H1 (cell line): ENCODE data around the gene NFIA. TPM values are rescaled to one million over a fixed set of nuclear protein-coding genes. Genes with fewer than 3 reads are reported as not detected.

Experiments used
- CTCF ChIA-PET: fragments of 300-600 bp; sonication (Branson Sonifier 250); formaldehyde crosslinking; loops from one replicate; lab custom pipeline; 2021; ENCODE audit not compliant: partially characterized antibody; lab: Charles Lee
- POLR2A ChIA-PET: fragments of 300-600 bp; sonication (Branson Sonifier 250); formaldehyde crosslinking; loops from one replicate; lab custom pipeline; 2021; ENCODE audit warnings: inconsistent platforms; ENCODE audit not compliant: partially characterized antibody; lab: Charles Lee
- DNase-seq, 2 experiments: peaks; one replicate each; pipeline versions ENCODE4 v3.0.0 to v3.0.0-alpha.2; 2010 to 2022; ENCODE audit warnings: low spot score in 2 of 2, low read depth in 1 of 2, mixed read lengths in 1 of 2
- FAIRE-seq: peaks from 2 replicates; lab custom pipeline; 2011; peaks lifted over from hg19 to GRCh38; lab: Jason Lieb, UNC
- H2AFZ ChIP-seq: 2 replicates; pipeline ENCODE4 v1.8.1; 2012; ENCODE audit warnings: low read length, inconsistent platforms
- H2AK5ac ChIP-seq: 2 replicates; pipeline ENCODE4 v1.6.1; 2013; ENCODE audit warnings: low read depth, low read length
- H2BK120ac ChIP-seq: replicated peaks from 2 replicates; pipeline ENCODE3; 2013; ENCODE audit warnings: low read depth, low read length, inconsistent platforms
- H2BK12ac ChIP-seq: 2 replicates; pipeline ENCODE4 v1.6.1; 2013; ENCODE audit warnings: low read depth, low read length
- H2BK15ac ChIP-seq: 2 replicates; pipeline ENCODE4 v1.6.1; 2013; ENCODE audit warnings: low read length
- H2BK20ac ChIP-seq: 2 replicates; pipeline ENCODE4 v1.6.1; 2013; ENCODE audit warnings: low read length
- H2BK5ac ChIP-seq: 2 replicates; pipeline ENCODE4 v1.6.1; 2013; ENCODE audit warnings: low read depth, low read length
- H3K14ac ChIP-seq: 2 replicates; pipeline ENCODE4 v1.6.1; 2013; ENCODE audit warnings: inconsistent platforms; ENCODE audit not compliant: insufficient read length
- H3K18ac ChIP-seq: 2 replicates; pipeline ENCODE4 v1.6.1; 2013; ENCODE audit warnings: low read length; ENCODE audit errors: extremely low read depth
- H3K23ac ChIP-seq: 2 replicates; pipeline ENCODE4 v1.6.1; 2013; ENCODE audit warnings: inconsistent platforms; ENCODE audit not compliant: insufficient read length
- H3K23me2 ChIP-seq: 2 replicates; pipeline ENCODE4 v1.6.1; 2013; ENCODE audit warnings: low read depth, low read length
- H3K27ac ChIP-seq: 2 replicates; pipeline ENCODE4 v1.6.1; 2011; ENCODE audit warnings: low read depth, low read length, inconsistent platforms
- H3K27me3 ChIP-seq, 4 experiments: replicated peaks in 1 of 4; 1 replicate in 1 of 4; 2 replicates in 3 of 4; pipeline versions ENCODE4 v1.6.1 to v1.8.1; 2011 to 2013; ENCODE audit warnings: low read length in 3 of 4, mild to moderate bottlenecking in 3 of 4, inconsistent platforms in 2 of 4, mixed read lengths in 2 of 4, moderate library complexity in 1 of 4; ENCODE audit not compliant: control insufficient read depth in 3 of 4, insufficient read depth in 3 of 4; ENCODE audit errors: extremely low read depth in 1 of 4
- H3K36me3 ChIP-seq, 4 experiments: 2 replicates each; pipeline versions ENCODE4 v1.6.1 to v1.8.1; 2011 to 2013; ENCODE audit warnings: mild to moderate bottlenecking in 4 of 4, low read length in 3 of 4, moderate library complexity in 2 of 4, control low read depth in 1 of 4, inconsistent platforms in 1 of 4; ENCODE audit not compliant: insufficient read depth in 4 of 4, control insufficient read depth in 2 of 4
- H3K4ac ChIP-seq: replicated peaks from 2 replicates; pipeline ENCODE3; 2013; ENCODE audit warnings: low read length, low read depth, mixed read lengths, inconsistent platforms; ENCODE audit not compliant: insufficient read length
- H3K4me1 ChIP-seq, 4 experiments: replicated peaks in 1 of 4; 1 replicate in 1 of 4; 2 replicates in 3 of 4; pipeline versions ENCODE4 v1.6.1 to v1.8.1; 2011 to 2013; ENCODE audit warnings: low read length in 3 of 4, inconsistent platforms in 2 of 4, mixed read lengths in 1 of 4; ENCODE audit not compliant: insufficient read depth in 4 of 4, control insufficient read depth in 3 of 4
- H3K4me2 ChIP-seq, 2 experiments: 2 replicates each; pipeline versions ENCODE4 v1.6.1 to v1.8.1; 2011 to 2013; ENCODE audit warnings: low read depth in 2 of 2, low read length in 2 of 2, control low read depth in 1 of 2, inconsistent platforms in 1 of 2, mild to moderate bottlenecking in 1 of 2; ENCODE audit not compliant: insufficient read depth in 1 of 2
- H3K4me3 ChIP-seq, 4 experiments: fragments of 200-600, 300-600 bp in 1 of 4; sonication (generic), shearing (Covaris generic), sonication (Bioruptor Twin) in 1 of 4; 2 replicates each; pipeline versions ENCODE4 v1.5.1 to v1.8.1; 2011 to 2016; ENCODE audit warnings: low read length in 4 of 4, low read depth in 3 of 4, control low read depth in 2 of 4, inconsistent platforms in 2 of 4, mild to moderate bottlenecking in 2 of 4, mixed read lengths in 1 of 4, moderate library complexity in 1 of 4; ENCODE audit not compliant: insufficient read depth in 2 of 4; ENCODE audit errors: extremely low read depth in 1 of 4
- H3K56ac ChIP-seq: replicated peaks from 2 replicates; pipeline ENCODE3; 2013; ENCODE audit warnings: low read depth, mild to moderate bottlenecking, mixed read lengths, low read length, inconsistent platforms; ENCODE audit not compliant: insufficient read length
- H3K79me1 ChIP-seq: 2 replicates; pipeline ENCODE4 v1.6.1; 2013; ENCODE audit warnings: low read depth, low read length, control low read depth
- H3K79me2 ChIP-seq, 2 experiments: 2 replicates each; pipeline versions ENCODE4 v1.6.1 to v1.8.1; 2012 to 2013; ENCODE audit warnings: low read length in 2 of 2, mild to moderate bottlenecking in 2 of 2, inconsistent platforms in 1 of 2; ENCODE audit not compliant: insufficient read depth in 2 of 2, control insufficient read depth in 1 of 2
- H3K9ac ChIP-seq, 4 experiments: replicated peaks in 1 of 4; 1 replicate in 1 of 4; 2 replicates in 3 of 4; pipeline versions ENCODE4 v1.6.1 to v1.8.1; 2011 to 2013; ENCODE audit warnings: low read depth in 3 of 4, low read length in 3 of 4, control low read depth in 2 of 4, mild to moderate bottlenecking in 2 of 4, moderate library complexity in 2 of 4, inconsistent platforms in 1 of 4; ENCODE audit errors: extremely low read depth in 1 of 4
- H3K9me3 ChIP-seq, 2 experiments: 2 replicates each; pipeline versions ENCODE4 v1.6.1 to v1.8.1; 2012 to 2013; ENCODE audit warnings: mild to moderate bottlenecking in 2 of 2, moderate library complexity in 2 of 2, control low read depth in 1 of 2, inconsistent platforms in 1 of 2, low read depth in 1 of 2, low read length in 1 of 2, mixed read lengths in 1 of 2; ENCODE audit not compliant: insufficient read depth in 2 of 2
- H4K20me1 ChIP-seq, 2 experiments: replicated peaks in 1 of 2; 2 replicates each; pipeline versions ENCODE3 to v1.8.1; 2011 to 2013; ENCODE audit warnings: inconsistent platforms in 2 of 2, low read length in 2 of 2, mild to moderate bottlenecking in 1 of 2; ENCODE audit not compliant: insufficient read depth in 2 of 2, control insufficient read depth in 1 of 2
- H4K5ac ChIP-seq: 2 replicates; pipeline ENCODE4 v1.6.1; 2013; ENCODE audit warnings: low read length, low read depth, mixed read lengths, inconsistent platforms; ENCODE audit not compliant: insufficient read length
- H4K8ac ChIP-seq: 2 replicates; pipeline ENCODE4 v1.8.0; 2013; ENCODE audit warnings: mild to moderate bottlenecking, moderate library complexity, low read length, inconsistent platforms; ENCODE audit not compliant: insufficient read depth; ENCODE audit errors: extremely low read depth
- H4K91ac ChIP-seq: replicated peaks from 2 replicates; pipeline ENCODE3; 2013; ENCODE audit warnings: low read length, mixed read lengths, inconsistent platforms; ENCODE audit not compliant: insufficient read length
- EGR1 ChIP-seq: IDR thresholded peaks from 2 replicates; pipeline ENCODE4 v1.6.1; 2011; ENCODE audit warnings: low read depth, low read length, borderline replicate concordance
- KDM4A ChIP-seq: IDR thresholded peaks from one replicate; pipeline ENCODE4 v1.7.1; 2012; ENCODE audit warnings: low read depth, mild to moderate bottlenecking, moderate library complexity, low read length, inconsistent platforms; ENCODE audit not compliant: severe bottlenecking
- MAFK ChIP-seq: IDR thresholded peaks from 2 replicates; pipeline ENCODE4 v1.6.1; 2012; ENCODE audit warnings: low read depth, mild to moderate bottlenecking, improper control_type of control experiment, low read length
- POU5F1 ChIP-seq: IDR thresholded peaks from 2 replicates; pipeline ENCODE4 v1.6.1; 2011; ENCODE audit warnings: low read depth, mild to moderate bottlenecking, low read length, moderate library complexity
- SUZ12 ChIP-seq: fragments of 200-600 bp; sonication (generic); IDR thresholded peaks from 2 replicates; pipeline ENCODE4 v1.6.1; 2012; ENCODE audit warnings: mild to moderate bottlenecking, inconsistent platforms, low read length, moderate library complexity, mixed read lengths
- ZNF274 ChIP-seq: IDR thresholded peaks from 2 replicates; pipeline ENCODE4 v1.7.0; 2012; ENCODE audit warnings: low read length, borderline replicate concordance; ENCODE audit errors: extremely low read depth
- WGBS, 2 experiments: shearing (Covaris generic) in 1 of 2; methylation state at CpG; one replicate each; pipeline versions ENCODE4 v1.1.6 to v1.1.7; 2013 to 2015; ENCODE audit warnings: low lambda C conversion rate in 2 of 2, mixed read lengths in 2 of 2, inconsistent platforms in 1 of 2, low coverage in 1 of 2, missing lambda C conversion rate in 1 of 2; ENCODE audit not compliant: insufficient replicate concordance in 2 of 2, insufficient coverage in 1 of 2, insufficient read length in 1 of 2; ENCODE audit errors: extremely low coverage in 1 of 2, missing lambda C conversion rate in 1 of 2; 5-methylcytosine and 5-hydroxymethylcytosine counted together
- polyA plus RNA-seq, 7 experiments: library from polyadenylated mRNA; depleted of rRNA in 3 of 7; stranded (reverse) in 5 of 7; unstranded in 2 of 7; fragments of >200 nt in 5 of 7; fragments of 200-250 nt in 2 of 7; gene quantifications; 1 replicate in 5 of 7; 2 replicates in 1 of 7; 4 replicates in 1 of 7; pipeline versions ENCODE4 v1.2.1 to v1.2.3, GENCODE V29; 2011 to 2013; ENCODE audit warnings: missing spikeins in 2 of 7, mixed read lengths in 2 of 7
- total RNA-seq: library from RNA; stranded (reverse); fragmentation: NEBNext Ultra II Directional; extraction: Animal tissue kit (Norgen Biotek cat#: 25700); gene quantifications from 2 replicates; pipeline ENCODE4 v1.2.1, GENCODE V29; 2021
- TF ChIP-seq, protein P1 (sequence below): IDR thresholded peaks from 2 replicates; pipeline ENCODE4 v1.6.1; 2011; ENCODE audit warnings: low read depth, mild to moderate bottlenecking, low read length; ENCODE audit not compliant: insufficient read depth

NFIA gene
- total and polyA plus RNA-seq, 2 of the 8 experiments (the other 6 are each of a cell fraction or from before 2014, with no cell fraction given), result 1.8 to 2.3 TPM

DNA sequence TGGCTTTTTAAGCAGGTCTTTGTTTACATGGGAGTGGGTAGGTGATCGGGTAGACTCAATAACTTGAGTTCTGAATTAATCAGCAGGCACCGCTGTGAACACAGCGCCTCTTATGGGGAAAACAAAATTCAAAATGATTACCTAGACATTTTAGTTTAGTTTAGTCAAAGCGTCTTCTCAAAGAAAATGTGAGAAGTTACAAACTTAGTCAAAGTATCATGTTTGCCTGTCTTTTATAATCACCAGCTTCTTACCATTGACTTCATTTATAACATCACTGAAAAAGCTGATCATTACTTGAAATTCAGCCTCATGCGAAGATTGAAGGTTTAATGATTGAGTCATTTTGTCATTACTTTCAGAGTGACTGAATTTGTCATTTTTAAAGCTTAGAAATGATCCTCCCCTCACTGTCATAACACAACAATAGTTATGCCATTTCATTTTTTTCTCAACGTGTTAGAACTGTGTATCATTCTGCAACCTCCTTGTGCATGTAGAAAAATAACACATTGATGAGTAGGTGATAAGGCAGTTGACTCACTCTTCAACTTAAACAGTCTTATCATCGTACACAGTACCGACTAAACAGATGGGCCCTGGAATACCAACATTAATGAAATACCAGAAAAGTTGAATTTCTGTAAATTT lies 188.5 kb downstream of the NFIA start:
- H3K56ac ChIP-seq, result no peak overlapping the region
- WGBS, 2 experiments, result 85% methylated on average over 8 of the region's 8 CpGs; no CpG with 5 or more reads in 1 of the 2 experiments
- no peak overlapping the region for H3K27ac ChIP-seq
- FAIRE-seq, result no peak
- ChIA-PET CTCF (interaction anchor here (1.7 kb wide), 1 partner anchor 11 kb away, joined by 5 read pairs; no protein-coding TSS in a partner anchor), POLR2A (no interaction called here)
- no peak for DNase-seq
- H3K27me3 ChIP-seq, result no peaks in the 10 kb centered on the region
- no peak overlapping the region for H4K8ac ChIP-seq
- no peaks in the 10 kb centered on the region for H3K79me1 ChIP-seq
- no peak overlapping the region for H3K4me2 ChIP-seq
- H2AK5ac ChIP-seq, result no peak overlapping the region
- no peak overlapping the region for H2BK12ac ChIP-seq
- no peaks in the 10 kb centered on the region for H3K23me2 ChIP-seq
- no peak overlapping the region for H3K4ac ChIP-seq
- no peaks in the 10 kb centered on the region for H4K20me1 ChIP-seq
- H3K79me2 ChIP-seq, result no peaks in the 10 kb centered on the region
- no peak for TF ChIP-seq EGR1
- no peak for TF ChIP-seq KDM4A
- TF ChIP-seq, protein P1, sequence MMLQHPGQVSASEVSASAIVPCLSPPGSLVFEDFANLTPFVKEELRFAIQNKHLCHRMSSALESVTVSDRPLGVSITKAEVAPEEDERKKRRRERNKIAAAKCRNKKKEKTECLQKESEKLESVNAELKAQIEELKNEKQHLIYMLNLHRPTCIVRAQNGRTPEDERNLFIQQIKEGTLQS, result no peak
- TF ChIP-seq POU5F1, result no peak
- no peak for TF ChIP-seq MAFK
- no peak for TF ChIP-seq ZNF274
- TF ChIP-seq SUZ12, result no peak
- TF ChIP-seq, all 59 proteins: peak for 0
- no peaks in the 10 kb centered on the region for H3K36me3 ChIP-seq
- H3K14ac ChIP-seq, result no peak overlapping the region
- no peak overlapping the region for H3K23ac ChIP-seq
- H3K4me1 ChIP-seq, result peaks cover 0 to 6% (median 0%) of the 10 kb centered on the region in 4 experiments; a peak in 1 of 7 replicates
- H2BK15ac ChIP-seq, result no peak overlapping the region
- H2BK20ac ChIP-seq, result no peak overlapping the region
- H2BK5ac ChIP-seq, result no peak overlapping the region
- H3K9me3 ChIP-seq, result no peaks in the 10 kb centered on the region
- no peak overlapping the region for H2AFZ ChIP-seq
- H4K5ac ChIP-seq, result no peak overlapping the region
- H3K9ac ChIP-seq, result no peak overlapping the region
- H4K91ac ChIP-seq, result no peak overlapping the region
- no peak overlapping the region for H3K4me3 ChIP-seq
- H2BK120ac ChIP-seq, result no peak overlapping the region
- no peak overlapping the region for H3K18ac ChIP-seq
